A673 (cell line): ENCODE results near the gene NTMT2.

Experiments
- CTCF ChIP-seq: fragments of 300-800, 200-600 bp; sonication (generic); conservative IDR thresholded peaks from 2 replicates; pipeline ENCODE4 v1.5.1; 2017; ENCODE audit warnings: low read depth, mild to moderate bottlenecking, antibody characterized with exemption, low read length, moderate library complexity, mixed read lengths
- EZH2 ChIP-seq: fragments of 200-600 bp; sonication (generic); IDR thresholded peaks from 2 replicates; pipeline ENCODE4 v1.6.1; 2017; ENCODE audit warnings: borderline replicate concordance, low read depth, mild to moderate bottlenecking, mixed read lengths, antibody characterized with exemption, low read length; ENCODE audit not compliant: poor library complexity, severe bottlenecking

- TF ChIP-seq EZH2 (no peak), CTCF (no peak)
These were observed 28.6 kb downstream of the NTMT2 start for GRCh38 chr1:170174395-170174794.
